ENCODE results near the gene PKIG. TPM values are rescaled to one million over a fixed set of nuclear protein-coding genes. Genes with fewer than 3 reads are reported as not detected.

The PKIG gene
- polyA plus RNA-seq, 1 of the 3 experiments (the other 2 are of a cell fraction) = 92.9 TPM

DNA sequence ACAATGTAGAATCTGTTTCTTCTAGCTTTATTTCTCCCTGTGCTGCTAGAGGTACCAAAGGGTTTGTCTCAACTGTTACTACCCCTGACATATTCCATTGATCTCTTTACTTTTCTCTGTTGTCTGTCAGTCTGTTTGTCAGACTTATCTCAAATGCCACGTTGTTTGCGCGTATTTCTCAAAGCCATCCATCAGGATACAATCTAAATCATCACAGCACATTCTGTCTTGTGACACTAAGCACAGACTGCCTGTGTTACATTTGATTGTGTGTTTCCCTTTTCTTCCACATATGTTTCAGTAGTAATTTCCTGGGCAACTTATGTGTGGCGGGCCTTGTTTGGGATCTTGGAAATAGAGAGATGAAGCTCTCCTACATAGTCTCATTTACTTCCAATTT is 30.3 kb upstream of the PKIG start:
- TF ChIP-seq CHD2 (IDR thresholded peaks at IDR 0.05; ENCODE audit: low read length, partially characterized antibody) (no peak), TEAD4 (IDR thresholded peaks at IDR 0.05; ENCODE audit: borderline replicate concordance, insufficient read depth) (no peak), JUND (IDR thresholded peaks at IDR 0.05) (no peak), RCOR1 (IDR thresholded peaks at IDR 0.05; ENCODE audit: low read length) (no peak), SMC3 (IDR thresholded peaks at IDR 0.05; ENCODE audit: low read depth, low read length) (no peak)
- TF ChIP-seq, protein P1, sequence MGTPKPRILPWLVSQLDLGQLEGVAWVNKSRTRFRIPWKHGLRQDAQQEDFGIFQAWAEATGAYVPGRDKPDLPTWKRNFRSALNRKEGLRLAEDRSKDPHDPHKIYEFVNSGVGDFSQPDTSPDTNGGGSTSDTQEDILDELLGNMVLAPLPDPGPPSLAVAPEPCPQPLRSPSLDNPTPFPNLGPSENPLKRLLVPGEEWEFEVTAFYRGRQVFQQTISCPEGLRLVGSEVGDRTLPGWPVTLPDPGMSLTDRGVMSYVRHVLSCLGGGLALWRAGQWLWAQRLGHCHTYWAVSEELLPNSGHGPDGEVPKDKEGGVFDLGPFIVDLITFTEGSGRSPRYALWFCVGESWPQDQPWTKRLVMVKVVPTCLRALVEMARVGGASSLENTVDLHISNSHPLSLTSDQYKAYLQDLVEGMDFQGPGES (IDR thresholded peaks at IDR 0.05; ENCODE audit: low read depth, low read length) = no peak
- Histone ChIP-seq H2AFZ (ENCODE audit: low read depth) (no peak overlapping the region), H3F3A (replicated peaks; ENCODE audit: insufficient read depth) (peaks cover 41% of the 10 kb centered on the region), H3K79me2 (ENCODE audit: insufficient read depth) (peaks cover 76% of the 10 kb centered on the region), H4K20me1 (ENCODE audit: insufficient read depth) (no peaks in the 10 kb centered on the region), H3K9ac (no peak overlapping the region; the same call in 1 of the 2 replicates), H3K27me3 (ENCODE audit: insufficient read depth) (no peaks in the 10 kb centered on the region), H3K27ac (ENCODE audit: low read depth in 2 of 2, low read length in 1 of 2) (peak overlapping the region; percentile 92 to 98), H3K9me3 (no peaks in the 10 kb centered on the region), H3K4me1 (ENCODE audit: control insufficient read depth in 1 of 2, insufficient read depth in 2 of 2, low read depth in 1 of 2, low read length in 1 of 2) (peaks cover 28 to 40% of the 10 kb centered on the region in 2 experiments), H3K4me2 (no peak overlapping the region; the same call in 1 of the 2 replicates), H3K9me2 (no peaks in the 10 kb centered on the region), H3K36me3 (replicated peaks in 1 of 2; ENCODE audit: control insufficient read depth in 1 of 2, insufficient read depth in 2 of 2, low read length in 1 of 2) (no peaks in the 10 kb centered on the region), H3K4me3 (ENCODE audit: low read depth in 2 of 2, low read length in 1 of 2) (no peak overlapping the region)
- no peak for DNase-seq
- WGBS (ENCODE audit: low lambda C conversion rate) = 79% methylated on average over 4 of the region's 4 CpGs
- CTCF ChIA-PET = interaction anchor here (1.6 kb wide), 1 partner anchor 9 kb away, joined by 3 read pairs; no protein-coding TSS in a partner anchor
- POLR2A ChIA-PET = no interaction called here

DNA sequence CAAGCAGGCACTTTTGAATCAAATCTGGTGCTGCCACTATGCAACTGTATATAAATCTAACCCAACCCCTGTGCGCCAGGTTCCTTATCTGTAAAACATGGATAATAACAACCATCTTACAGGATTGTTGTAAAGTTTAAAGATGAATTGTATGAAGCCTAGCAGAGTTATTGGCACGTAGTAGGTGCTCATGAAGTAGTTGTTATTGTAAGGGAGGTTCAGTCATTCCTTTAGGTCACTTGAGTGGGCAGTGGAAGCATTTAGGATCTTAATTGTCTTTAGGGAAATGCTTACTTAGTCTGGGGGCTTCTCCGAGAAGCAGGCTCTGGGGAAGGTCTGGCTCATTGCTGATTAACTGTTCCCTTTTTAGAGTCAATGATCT is 29.8 kb upstream of the PKIG start:
- Histone ChIP-seq H3K4me2 (peak overlapping the region; percentile 65), H3K36me3 (replicated peaks in 1 of 2; ENCODE audit: control insufficient read depth in 1 of 2, insufficient read depth in 2 of 2, low read length in 1 of 2) (no peaks in the 10 kb centered on the region), H3K27ac (ENCODE audit: low read depth in 2 of 2, low read length in 1 of 2) (peak overlapping the region; percentile 92 to 98), H3F3A (replicated peaks; ENCODE audit: insufficient read depth) (peaks cover 41% of the 10 kb centered on the region), H3K4me3 (ENCODE audit: low read depth in 2 of 2, low read length in 1 of 2) (0 out of 4 replicates have a peak overlapping the region, but pooled peaks of 1 of the 2 experiments have one; percentile 8), H3K4me1 (ENCODE audit: control insufficient read depth in 1 of 2, insufficient read depth in 2 of 2, low read depth in 1 of 2, low read length in 1 of 2) (peaks cover 28 to 40% of the 10 kb centered on the region in 2 experiments), H3K9me3 (no peaks in the 10 kb centered on the region), H3K79me2 (ENCODE audit: insufficient read depth) (peaks cover 76% of the 10 kb centered on the region), H3K9me2 (no peaks in the 10 kb centered on the region), H3K27me3 (ENCODE audit: insufficient read depth) (no peaks in the 10 kb centered on the region), H4K20me1 (ENCODE audit: insufficient read depth) (no peaks in the 10 kb centered on the region), H3K9ac (no peak overlapping the region; the same call in 1 of the 2 replicates), H2AFZ (ENCODE audit: low read depth) (no peak overlapping the region)
- TF ChIP-seq YY1 (IDR thresholded peaks at IDR 0.05; ENCODE audit: low read depth) (no peak), EP300 (IDR thresholded peaks at IDR 0.05; ENCODE audit: borderline replicate concordance in 1 of 2, low read depth in 1 of 2, low read length in 1 of 2) (no peak), RAD21 (IDR thresholded peaks at IDR 0.05; ENCODE audit: low read length) (no peak), POLR2AphosphoS5 (IDR thresholded peaks at IDR 0.05; ENCODE audit: low read depth, low read length) (no peak), EZH2phosphoT487 (IDR thresholded peaks at IDR 0.05; ENCODE audit: borderline replicate concordance, low read depth) (no peak), RCOR1 (IDR thresholded peaks at IDR 0.05; ENCODE audit: low read length) (no peak), RXRA (IDR thresholded peaks at IDR 0.05; ENCODE audit: borderline replicate concordance, low read depth) (no peak), TCF12 (IDR thresholded peaks at IDR 0.05) (no peak), NFIC (IDR thresholded peaks at IDR 0.05; ENCODE audit: borderline replicate concordance) (no peak), FOXJ3 (CRISPR knock-in tag; IDR thresholded peaks at IDR 0.05) (no peak), TAF1 (IDR thresholded peaks at IDR 0.05; ENCODE audit: borderline replicate concordance, low read depth, low read length) (no peak)
- TF ChIP-seq, protein P2, sequence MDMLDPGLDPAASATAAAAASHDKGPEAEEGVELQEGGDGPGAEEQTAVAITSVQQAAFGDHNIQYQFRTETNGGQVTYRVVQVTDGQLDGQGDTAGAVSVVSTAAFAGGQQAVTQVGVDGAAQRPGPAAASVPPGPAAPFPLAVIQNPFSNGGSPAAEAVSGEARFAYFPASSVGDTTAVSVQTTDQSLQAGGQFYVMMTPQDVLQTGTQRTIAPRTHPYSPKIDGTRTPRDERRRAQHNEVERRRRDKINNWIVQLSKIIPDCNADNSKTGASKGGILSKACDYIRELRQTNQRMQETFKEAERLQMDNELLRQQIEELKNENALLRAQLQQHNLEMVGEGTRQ (IDR thresholded peaks at IDR 0.05; ENCODE audit: borderline replicate concordance, low read depth, low read length) = no peak
- TF ChIP-seq, protein P3, sequence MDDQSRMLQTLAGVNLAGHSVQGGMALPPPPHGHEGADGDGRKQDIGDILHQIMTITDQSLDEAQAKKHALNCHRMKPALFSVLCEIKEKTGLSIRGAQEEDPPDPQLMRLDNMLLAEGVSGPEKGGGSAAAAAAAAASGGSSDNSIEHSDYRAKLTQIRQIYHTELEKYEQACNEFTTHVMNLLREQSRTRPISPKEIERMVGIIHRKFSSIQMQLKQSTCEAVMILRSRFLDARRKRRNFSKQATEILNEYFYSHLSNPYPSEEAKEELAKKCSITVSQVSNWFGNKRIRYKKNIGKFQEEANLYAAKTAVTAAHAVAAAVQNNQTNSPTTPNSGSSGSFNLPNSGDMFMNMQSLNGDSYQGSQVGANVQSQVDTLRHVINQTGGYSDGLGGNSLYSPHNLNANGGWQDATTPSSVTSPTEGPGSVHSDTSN (IDR thresholded peaks at IDR 0.05) = no peak
- TF ChIP-seq, protein P4, sequence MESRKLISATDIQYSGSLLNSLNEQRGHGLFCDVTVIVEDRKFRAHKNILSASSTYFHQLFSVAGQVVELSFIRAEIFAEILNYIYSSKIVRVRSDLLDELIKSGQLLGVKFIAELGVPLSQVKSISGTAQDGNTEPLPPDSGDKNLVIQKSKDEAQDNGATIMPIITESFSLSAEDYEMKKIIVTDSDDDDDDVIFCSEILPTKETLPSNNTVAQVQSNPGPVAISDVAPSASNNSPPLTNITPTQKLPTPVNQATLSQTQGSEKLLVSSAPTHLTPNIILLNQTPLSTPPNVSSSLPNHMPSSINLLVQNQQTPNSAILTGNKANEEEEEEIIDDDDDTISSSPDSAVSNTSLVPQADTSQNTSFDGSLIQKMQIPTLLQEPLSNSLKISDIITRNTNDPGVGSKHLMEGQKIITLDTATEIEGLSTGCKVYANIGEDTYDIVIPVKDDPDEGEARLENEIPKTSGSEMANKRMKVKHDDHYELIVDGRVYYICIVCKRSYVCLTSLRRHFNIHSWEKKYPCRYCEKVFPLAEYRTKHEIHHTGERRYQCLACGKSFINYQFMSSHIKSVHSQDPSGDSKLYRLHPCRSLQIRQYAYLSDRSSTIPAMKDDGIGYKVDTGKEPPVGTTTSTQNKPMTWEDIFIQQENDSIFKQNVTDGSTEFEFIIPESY (IDR thresholded peaks at IDR 0.05; ENCODE audit: borderline replicate concordance, low read depth) = no peak
- TF ChIP-seq, protein P1 (IDR thresholded peaks at IDR 0.05; ENCODE audit: low read depth, low read length) = no peak
- TF ChIP-seq, protein P5, sequence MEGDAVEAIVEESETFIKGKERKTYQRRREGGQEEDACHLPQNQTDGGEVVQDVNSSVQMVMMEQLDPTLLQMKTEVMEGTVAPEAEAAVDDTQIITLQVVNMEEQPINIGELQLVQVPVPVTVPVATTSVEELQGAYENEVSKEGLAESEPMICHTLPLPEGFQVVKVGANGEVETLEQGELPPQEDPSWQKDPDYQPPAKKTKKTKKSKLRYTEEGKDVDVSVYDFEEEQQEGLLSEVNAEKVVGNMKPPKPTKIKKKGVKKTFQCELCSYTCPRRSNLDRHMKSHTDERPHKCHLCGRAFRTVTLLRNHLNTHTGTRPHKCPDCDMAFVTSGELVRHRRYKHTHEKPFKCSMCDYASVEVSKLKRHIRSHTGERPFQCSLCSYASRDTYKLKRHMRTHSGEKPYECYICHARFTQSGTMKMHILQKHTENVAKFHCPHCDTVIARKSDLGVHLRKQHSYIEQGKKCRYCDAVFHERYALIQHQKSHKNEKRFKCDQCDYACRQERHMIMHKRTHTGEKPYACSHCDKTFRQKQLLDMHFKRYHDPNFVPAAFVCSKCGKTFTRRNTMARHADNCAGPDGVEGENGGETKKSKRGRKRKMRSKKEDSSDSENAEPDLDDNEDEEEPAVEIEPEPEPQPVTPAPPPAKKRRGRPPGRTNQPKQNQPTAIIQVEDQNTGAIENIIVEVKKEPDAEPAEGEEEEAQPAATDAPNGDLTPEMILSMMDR (IDR thresholded peaks at IDR 0.05) = no peak
- 35% methylated on average over 3 of the region's 3 CpGs for WGBS (ENCODE audit: low lambda C conversion rate)
- ChIA-PET CTCF (interaction anchor here (1.5 to 1.6 kb wide), 2 partner anchors 9 to 58 kb away, joined by 3 to 6 read pairs; no protein-coding TSS in a partner anchor), POLR2A (no interaction called here)
- no peak for DNase-seq
